NCI-H345 treated with DMSO at 0.1 percent for 48 hours (cell line): ENCODE results near the gene CORIN.

Experiments used
- DNase-seq: peaks from one replicate; lab custom pipeline; 2025; ENCODE audit not compliant: unreplicated experiment; lab: John Stamatoyannopoulos, UW

CORIN gene

DNA sequence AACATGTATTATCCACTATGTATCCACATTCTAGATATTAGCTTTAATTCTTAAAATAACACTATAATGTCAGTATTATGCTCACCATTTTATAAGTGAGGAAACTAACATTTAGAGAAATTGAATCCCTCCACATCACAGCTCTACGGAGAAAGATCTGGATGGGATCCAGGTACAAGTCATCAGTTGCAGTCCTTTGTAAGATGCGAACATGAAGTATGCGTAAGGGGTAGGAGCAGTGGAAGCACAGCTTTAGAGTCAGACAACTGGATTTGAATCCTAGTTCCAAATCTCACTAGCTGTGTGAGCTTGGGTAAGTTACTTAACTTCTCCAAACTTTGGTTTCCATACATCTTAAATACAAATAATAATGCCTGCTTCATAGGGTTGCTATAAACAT, 190.3 kb downstream of the CORIN start:
- no peak for DNase-seq

GRCh38 chr4:47647029-47647428, 190.8 kb downstream of the CORIN start:
- DNase-seq = no peak

DNA sequence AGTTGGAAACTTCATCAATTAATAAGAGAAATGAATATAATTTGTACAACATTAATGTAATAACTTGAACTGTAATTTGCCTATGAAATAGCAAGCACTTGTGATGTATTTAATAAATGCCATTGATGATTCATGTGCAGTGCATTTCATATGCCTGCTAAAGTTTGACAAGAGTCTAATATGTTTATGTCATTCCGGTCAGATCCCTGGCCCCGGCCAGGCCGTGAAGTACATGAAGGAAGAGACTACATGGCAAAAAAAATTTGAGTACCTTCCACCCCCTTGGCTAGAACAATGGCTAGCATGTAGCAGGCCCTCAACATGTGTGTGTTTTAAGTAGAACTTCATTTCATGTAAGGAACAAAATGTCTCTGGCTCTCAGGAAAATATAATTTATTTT, 191.5 kb downstream of the CORIN start:
- no peak for DNase-seq

GRCh38 chr4:47643845-47644244, 194.0 kb downstream of the CORIN start:
- no peak for DNase-seq

DNA sequence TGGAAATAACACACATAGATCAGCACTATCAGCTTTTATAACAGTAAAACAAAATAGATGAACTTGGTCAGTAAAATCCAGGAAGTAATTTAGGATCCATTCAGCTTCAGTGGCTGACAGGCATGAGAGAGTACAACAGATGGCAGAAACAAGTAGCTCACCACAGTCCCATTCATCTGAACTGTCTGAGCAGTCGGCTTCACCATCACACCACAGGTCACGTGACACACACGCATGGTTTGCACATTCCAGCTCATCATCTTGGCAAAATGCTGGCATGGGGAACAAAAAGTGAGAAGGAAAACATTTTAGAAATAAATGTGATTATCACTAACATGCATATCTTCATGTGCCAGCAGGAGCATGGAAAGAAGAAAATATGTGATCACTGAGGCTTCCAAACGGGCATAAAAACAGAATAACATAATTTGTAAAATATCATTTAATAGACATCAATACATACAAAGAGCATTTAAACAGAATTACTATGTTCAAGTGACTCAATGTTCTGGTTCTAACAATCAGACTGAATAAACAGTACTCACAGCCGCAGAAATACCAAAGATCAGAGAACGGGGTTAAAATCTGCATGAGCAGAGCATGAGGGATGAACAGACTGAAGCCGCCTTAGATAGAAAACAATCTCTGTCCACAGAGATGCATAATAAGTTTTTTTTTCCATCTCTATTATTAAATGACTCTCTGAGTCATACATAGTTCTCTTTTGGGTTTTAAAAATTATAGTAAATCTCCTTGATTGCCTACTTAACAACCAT, 194.7 kb downstream of the CORIN start:
- no peak for DNase-seq

- no peak for DNase-seq
Measured at GRCh38 chr4:47642191-47642830, 195.6 kb downstream of the CORIN start.

DNA sequence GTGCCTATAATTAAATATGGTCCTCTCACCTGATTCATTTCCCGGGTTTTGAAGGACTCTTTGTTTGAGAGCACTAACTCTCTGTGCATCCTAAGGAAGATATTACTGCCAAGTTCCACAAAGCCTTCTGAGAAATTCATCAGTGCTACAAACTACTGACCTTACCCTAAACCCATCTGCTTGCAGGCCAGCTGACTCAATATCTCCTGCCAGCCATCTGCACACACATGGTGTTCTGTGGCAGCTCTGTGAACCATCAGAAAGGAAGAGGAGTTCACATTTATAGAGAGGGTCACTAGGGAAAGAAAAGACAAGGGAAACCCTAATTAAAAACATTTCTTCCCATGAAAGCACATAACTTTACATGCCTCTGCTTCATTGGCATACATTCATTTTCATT, 196.1 kb downstream of the CORIN start:
- no peak for DNase-seq

DNA sequence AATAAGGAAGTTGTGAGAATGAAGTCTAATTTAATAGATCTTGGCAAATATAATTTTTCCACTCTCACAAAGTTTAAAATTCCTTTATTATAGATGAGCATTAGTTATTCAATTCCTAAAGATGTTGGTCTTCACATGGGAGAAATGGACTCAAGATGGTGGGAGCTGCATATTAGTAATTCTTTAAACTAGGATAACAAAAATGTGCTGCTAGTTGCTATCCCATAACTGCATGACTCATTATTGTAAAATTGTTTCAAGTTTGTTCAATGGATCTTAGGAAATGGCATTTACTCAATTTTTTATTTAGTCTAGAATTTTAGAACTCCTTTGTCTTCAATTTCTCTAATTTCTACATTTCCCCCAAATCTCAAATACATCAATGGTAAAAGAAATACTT, 197.0 kb downstream of the CORIN start:
- DNase-seq = no peak

DNA sequence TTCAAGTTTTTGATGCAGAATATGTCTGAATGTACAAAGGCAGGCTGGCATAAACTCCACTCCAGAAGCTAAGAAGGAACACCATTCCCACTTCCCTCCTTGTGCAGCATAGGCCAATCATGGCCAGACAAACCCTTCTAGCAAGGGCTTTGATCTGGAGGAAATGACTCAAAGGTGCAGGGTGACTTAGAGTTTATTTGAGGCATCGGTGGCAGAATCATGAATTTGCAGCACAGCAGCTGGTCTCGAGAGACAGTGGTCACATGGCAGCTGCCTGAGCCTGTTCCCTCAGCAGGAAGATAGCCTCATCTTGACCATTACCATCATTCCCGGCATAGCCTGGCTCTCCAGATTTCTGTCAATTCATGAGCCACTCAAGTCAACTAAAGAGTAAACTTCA, 198.3 kb downstream of the CORIN start:
- DNase-seq = no peak

- no peak for DNase-seq
Measured at GRCh38 chr4:47631161-47631560, 206.7 kb downstream of the CORIN start.

DNA sequence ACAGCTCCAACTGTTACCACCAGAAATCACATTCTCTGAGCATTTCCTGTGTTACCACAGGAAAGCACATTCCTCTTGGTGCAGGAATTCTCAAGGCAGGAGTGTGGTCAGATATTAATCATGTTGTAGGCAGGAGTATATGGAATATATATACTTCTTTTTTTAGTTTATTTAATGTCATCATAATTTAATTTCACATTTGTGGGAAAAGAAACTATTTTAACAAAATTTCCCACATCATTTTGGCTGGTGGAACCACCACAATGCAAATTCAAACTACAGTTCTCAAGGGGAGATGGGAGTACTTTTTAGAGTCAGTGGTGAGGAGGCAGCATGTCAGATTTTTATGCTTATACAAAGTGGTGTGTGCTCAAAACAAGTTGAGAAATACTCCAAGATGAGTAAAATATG, 213.8 kb downstream of the CORIN start:
- DNase-seq = no peak

GRCh38 chr4:47621181-47621580, 216.7 kb downstream of the CORIN start:
- DNase-seq = no peak

GRCh38 chr4:47619691-47620090, 218.2 kb downstream of the CORIN start:
- no peak for DNase-seq

DNA sequence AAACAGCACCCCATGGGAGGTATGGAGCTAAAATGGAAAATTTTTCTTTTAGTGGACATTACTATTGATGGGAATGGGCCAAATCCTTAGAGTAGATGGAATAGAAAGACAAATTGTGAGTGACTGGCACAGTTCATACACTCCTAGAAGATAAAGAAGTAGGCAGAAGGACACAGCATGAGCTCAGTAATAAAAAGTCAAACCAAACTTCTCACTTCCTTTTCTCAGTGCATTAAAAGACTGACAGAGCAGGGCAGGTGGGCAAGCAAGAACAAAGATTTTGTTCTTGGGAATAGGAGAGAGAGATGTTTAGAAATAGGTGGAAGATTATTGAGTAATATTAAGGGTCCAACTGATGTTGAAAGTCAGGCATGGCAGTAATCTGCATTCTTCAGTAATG, 220.3 kb downstream of the CORIN start:
- no peak for DNase-seq

DNA sequence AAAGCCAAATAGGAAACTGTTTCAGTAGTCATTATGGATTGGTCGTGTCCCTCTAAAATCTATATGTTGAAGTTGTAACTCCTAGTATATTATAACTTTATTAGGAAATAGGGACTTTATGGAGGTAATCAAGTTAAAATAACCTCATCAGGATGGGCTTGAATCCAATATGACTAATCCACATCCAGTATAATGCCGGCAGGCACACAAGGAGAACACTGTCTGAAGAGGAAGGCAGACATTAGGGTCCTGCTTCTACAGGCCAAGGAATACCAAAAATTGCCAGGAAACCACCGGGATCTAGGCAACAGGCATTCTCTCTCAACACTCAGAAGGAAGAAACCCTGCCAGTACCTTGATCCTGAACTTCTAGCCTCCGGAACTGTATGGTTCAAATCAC, 222.5 kb downstream of the CORIN start:
- DNase-seq = no peak

DNA sequence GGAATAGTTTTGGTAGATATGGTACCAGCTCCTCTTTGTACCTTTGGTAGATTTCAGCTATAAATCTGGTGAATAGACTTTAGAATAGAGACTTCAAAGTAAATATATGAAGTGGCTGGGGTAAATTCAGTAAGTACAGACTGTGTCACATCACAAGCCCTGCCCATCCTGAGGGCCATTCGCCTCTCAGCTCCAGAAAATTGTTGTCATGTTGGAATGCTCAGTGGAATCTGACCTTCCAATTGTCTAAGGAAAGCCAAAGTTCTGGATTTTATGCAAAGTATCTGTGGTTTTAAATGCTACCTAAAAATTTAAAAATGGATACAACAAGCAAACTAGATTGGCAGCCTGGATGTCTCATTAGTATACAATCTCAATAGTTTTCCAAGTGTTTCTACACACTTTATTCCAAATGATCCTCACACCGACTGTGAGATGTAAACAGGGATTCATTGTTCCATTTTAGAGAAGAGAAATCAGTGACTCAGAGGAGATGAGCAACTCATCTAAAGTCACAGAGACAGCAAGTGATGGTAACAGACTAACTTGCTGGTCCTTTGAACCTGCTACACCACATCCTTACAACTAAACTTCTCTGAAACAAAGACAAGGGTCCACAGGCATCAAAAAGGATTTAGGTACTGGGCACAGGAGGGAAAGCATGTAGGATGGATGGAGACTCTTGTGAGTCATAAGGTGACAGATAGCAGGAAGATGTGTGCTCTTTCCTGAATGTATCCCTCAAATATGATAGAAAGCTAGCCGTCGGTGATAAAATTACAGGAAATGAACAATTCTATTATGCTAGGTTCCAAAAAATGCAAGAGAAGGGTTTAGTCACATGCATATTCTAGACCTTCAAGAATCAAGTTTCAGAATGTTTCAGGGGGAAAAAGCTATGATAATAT, 225.5 kb downstream of the CORIN start:
- no peak for DNase-seq

DNA sequence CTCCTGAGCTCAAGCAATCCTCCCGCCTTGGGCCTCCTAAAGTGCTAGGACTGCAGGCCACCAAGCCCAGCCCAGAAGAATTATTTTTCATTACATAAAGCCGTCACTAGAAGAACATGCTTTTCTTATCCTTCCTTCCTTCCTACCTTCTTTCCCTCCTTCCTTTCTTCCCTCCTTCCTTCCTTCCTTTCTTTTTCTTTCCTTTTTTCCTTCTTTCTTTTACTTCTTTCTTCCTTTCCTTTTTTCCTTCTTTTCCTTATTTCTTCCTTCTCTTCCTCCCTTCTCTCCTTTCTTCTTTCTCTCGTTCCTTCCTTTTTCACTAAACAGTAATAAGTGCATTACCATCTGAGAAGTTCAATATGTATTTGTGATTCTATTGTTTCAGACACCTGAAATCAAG, 231.4 kb downstream of the CORIN start:
- DNase-seq = no peak

DNA sequence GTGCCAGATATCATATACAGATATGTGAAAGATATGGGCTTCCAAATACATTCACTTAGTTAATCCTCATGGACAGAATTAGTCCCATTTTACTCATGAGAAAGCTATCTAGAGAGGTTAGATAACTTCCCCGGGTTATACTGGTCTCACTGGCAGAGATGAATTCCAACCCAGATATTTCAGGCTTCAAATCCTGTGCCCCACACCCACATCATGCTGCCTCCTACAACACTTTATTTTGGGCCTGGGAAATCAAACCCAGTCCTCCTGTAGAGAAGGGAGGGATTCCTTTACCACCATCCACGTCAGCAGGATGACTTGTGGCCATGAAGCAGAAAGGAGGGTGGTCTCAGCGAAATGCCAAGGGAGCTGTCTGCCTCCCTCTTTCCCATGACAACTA, 239.0 kb downstream of the CORIN start:
- DNase-seq = no peak

DNA sequence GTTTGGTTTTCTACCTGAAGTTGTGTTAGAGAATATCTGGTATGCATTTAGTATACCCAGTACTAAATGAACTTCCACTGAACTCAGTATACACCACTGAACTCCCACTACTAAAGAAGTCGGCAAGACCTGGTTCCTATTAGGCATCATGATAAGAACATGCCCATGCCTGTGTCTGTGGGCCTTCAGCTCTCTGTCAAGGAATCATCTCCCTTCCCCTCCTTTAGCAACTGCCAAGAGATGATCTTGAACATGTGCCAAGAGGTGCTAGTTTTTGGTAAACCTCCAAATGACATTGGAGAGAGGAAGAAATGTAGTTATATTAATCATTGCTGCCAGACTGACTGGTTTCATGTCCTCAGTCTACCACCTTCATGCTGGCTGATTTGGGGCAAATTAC, 239.5 kb downstream of the CORIN start:
- no peak for DNase-seq

GRCh38 chr4:47597696-47598095, 240.2 kb downstream of the CORIN start:
- DNase-seq = no peak

- DNase-seq = no peak
Measured at GRCh38 chr4:47590325-47590724, 247.5 kb downstream of the CORIN start.

GRCh38 chr4:47579235-47579634, 258.6 kb downstream of the CORIN start:
- no peak for DNase-seq
